ENCODE measurements around the gene APLF. TPM values are rescaled to one million over a fixed set of nuclear protein-coding genes. Genes with fewer than 3 reads are reported as not detected.

The APLF gene
- total and polyA plus RNA-seq, 2 of the 8 experiments (the other 6 are each of a cell fraction or from before 2014, with no cell fraction given) = 4.4 to 7.3 TPM

- WGBS, 2 experiments (ENCODE audit: extremely low coverage in 1 of 2, insufficient coverage in 1 of 2, insufficient read length in 1 of 2, insufficient replicate concordance in 2 of 2, low coverage in 1 of 2, low lambda C conversion rate in 2 of 2, missing lambda C conversion rate in 1 of 2) = 88% methylated on average over 3 of the region's 3 CpGs; no CpG with 5 or more reads in 1 of the 2 experiments
These were observed 12.7 kb upstream of the APLF start for GRCh38 chr2:68454719-68455118.

More at GRCh38 chr2:68454719-68455118, 12.7 kb upstream of the APLF start:
- H3K4me1 ChIP-seq (replicated peaks in 1 of 4; ENCODE audit: control insufficient read depth in 3 of 4, insufficient read depth in 4 of 4, low read length in 3 of 4) = no peaks in the 10 kb centered on the region
- no peak overlapping the region for H2BK20ac ChIP-seq (ENCODE audit: low read length)
- no peaks in the 10 kb centered on the region for H3K27me3 ChIP-seq (replicated peaks in 1 of 4; ENCODE audit: control insufficient read depth in 3 of 4, extremely low read depth in 1 of 4, insufficient read depth in 3 of 4, low read length in 3 of 4)
- DNase-seq (ENCODE audit: low read depth in 1 of 2, low spot score in 2 of 2) (no peak), FAIRE-seq (no peak)
- H2BK5ac ChIP-seq (ENCODE audit: low read depth, low read length) = no peak overlapping the region
- H4K91ac ChIP-seq (replicated peaks; ENCODE audit: insufficient read length, low read length) = no peak overlapping the region
- peak overlapping the region; percentile 48; the same call in 1 of the 2 replicates for H2AFZ ChIP-seq (ENCODE audit: low read length)
- H3K9me3 ChIP-seq (ENCODE audit: insufficient read depth in 2 of 2, low read depth in 1 of 2, low read length in 1 of 2) = no peaks in the 10 kb centered on the region
- H2AK5ac ChIP-seq (ENCODE audit: low read depth, low read length) = no peak overlapping the region
- H3K27ac ChIP-seq (ENCODE audit: low read depth, low read length) = no peak overlapping the region
- H3K14ac ChIP-seq (ENCODE audit: insufficient read length) = no peak overlapping the region
- H3K23ac ChIP-seq (ENCODE audit: insufficient read length) = no peak overlapping the region
- no peak overlapping the region for H3K18ac ChIP-seq (ENCODE audit: extremely low read depth, low read length)
- no peak overlapping the region for H3K9ac ChIP-seq (replicated peaks in 1 of 4; ENCODE audit: extremely low read depth in 1 of 4, low read depth in 3 of 4, low read length in 3 of 4)
- no peak overlapping the region for H4K8ac ChIP-seq (ENCODE audit: extremely low read depth, insufficient read depth, low read length)
- CTCF ChIA-PET (ENCODE audit: partially characterized antibody) = interaction anchor here (2.5 kb wide), 1 partner anchor 8 kb away, joined by 12 read pairs; no protein-coding TSS in a partner anchor
- no peaks in the 10 kb centered on the region for H4K20me1 ChIP-seq (replicated peaks in 1 of 2; ENCODE audit: control insufficient read depth in 1 of 2, insufficient read depth in 2 of 2, low read length in 2 of 2)
- H3K4ac ChIP-seq (replicated peaks; ENCODE audit: insufficient read length, low read depth, low read length) = no peak overlapping the region
- no peak overlapping the region for H3K4me3 ChIP-seq (ENCODE audit: extremely low read depth in 1 of 4, insufficient read depth in 2 of 4, low read depth in 3 of 4, low read length in 4 of 4)
- TF ChIP-seq, protein P1, sequence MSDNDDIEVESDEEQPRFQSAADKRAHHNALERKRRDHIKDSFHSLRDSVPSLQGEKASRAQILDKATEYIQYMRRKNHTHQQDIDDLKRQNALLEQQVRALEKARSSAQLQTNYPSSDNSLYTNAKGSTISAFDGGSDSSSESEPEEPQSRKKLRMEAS (IDR thresholded peaks at IDR 0.05) = no peak
- TF ChIP-seq BACH1 (IDR thresholded peaks at IDR 0.05; ENCODE audit: low read length) = no peak
- no peak for TF ChIP-seq TEAD4 (IDR thresholded peaks at IDR 0.05; ENCODE audit: low read depth, low read length)
- no peak for TF ChIP-seq ATF3 (IDR thresholded peaks at IDR 0.05; ENCODE audit: insufficient read depth, low read depth, low read length)
- no peak overlapping the region for H2BK120ac ChIP-seq (replicated peaks; ENCODE audit: low read depth, low read length)
- no peak overlapping the region for H4K5ac ChIP-seq (ENCODE audit: insufficient read length, low read depth, low read length)
- POLR2A ChIA-PET (ENCODE audit: partially characterized antibody) = no interaction called here
- H2BK15ac ChIP-seq (ENCODE audit: low read length) = no peak overlapping the region
- no peaks in the 10 kb centered on the region for H3K23me2 ChIP-seq (ENCODE audit: low read depth, low read length)
- H3K79me1 ChIP-seq (ENCODE audit: low read depth, low read length) = no peaks in the 10 kb centered on the region
- H2BK12ac ChIP-seq (ENCODE audit: low read depth, low read length) = no peak overlapping the region
- H3K4me2 ChIP-seq (ENCODE audit: insufficient read depth in 1 of 2, low read depth in 2 of 2, low read length in 2 of 2) = no peak overlapping the region
- no peaks in the 10 kb centered on the region for H3K36me3 ChIP-seq (ENCODE audit: control insufficient read depth in 2 of 4, insufficient read depth in 4 of 4, low read length in 3 of 4)
- H3K56ac ChIP-seq (replicated peaks; ENCODE audit: insufficient read length, low read depth, low read length) = no peak overlapping the region
- H3K79me2 ChIP-seq (ENCODE audit: control insufficient read depth in 1 of 2, insufficient read depth in 2 of 2, low read length in 2 of 2) = no peaks in the 10 kb centered on the region
